HG03280 (cell line): ENCODE results near the gene GHRHR.

Experiments used
- ATAC-seq: cut with Tn5 transposase; IDR thresholded peaks from one replicate; pipeline ENCODE4 v1.9.1; 2021; ENCODE audit warnings: mild to moderate bottlenecking, moderate library complexity; ENCODE audit not compliant: unreplicated experiment

GHRHR gene

DNA sequence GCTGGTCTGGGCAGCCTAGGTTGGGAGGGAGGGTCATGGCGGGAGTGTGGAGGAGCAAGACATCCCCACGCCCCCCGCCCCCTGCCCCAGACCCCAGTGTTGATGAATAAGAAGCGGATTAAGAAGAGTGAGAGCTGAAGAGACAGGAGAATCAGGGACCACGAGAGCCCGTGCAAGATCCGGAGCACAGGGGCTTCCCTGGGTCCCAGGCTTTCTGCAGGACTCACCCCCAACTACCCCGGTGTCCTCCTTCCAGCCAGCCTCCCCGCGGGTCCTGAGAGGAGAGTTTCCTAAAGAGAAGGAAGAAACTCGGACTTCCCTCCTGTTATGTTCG, 20.1 kb downstream of the GHRHR start:
- no peak for ATAC-seq

- ATAC-seq, result no peak
Observed at GRCh38 chr7:30984359-30985107, 20.8 kb downstream of the GHRHR start.

DNA sequence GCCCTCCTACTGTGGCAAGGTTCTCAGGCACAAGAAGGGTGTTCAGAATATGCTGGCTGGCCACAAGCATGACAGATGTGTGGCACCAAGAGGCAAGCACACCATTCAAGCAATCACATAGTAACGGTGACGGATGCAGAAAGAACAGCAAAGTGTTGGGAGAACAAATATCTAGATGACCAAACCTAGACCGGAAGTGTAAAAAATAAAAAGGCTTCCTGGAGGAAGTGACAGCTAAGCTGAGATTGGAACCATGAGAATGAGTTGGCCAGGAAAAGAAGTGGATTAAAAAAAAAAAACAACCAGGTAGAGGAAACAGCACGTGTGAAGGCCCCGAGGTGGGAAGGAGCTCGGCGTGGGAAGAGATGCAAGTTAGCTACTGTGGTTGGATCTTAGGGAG, 22.0 kb downstream of the GHRHR start:
- ATAC-seq, result no peak

GRCh38 chr7:30986331-30986730, 22.6 kb downstream of the GHRHR start:
- ATAC-seq, result no peak

DNA sequence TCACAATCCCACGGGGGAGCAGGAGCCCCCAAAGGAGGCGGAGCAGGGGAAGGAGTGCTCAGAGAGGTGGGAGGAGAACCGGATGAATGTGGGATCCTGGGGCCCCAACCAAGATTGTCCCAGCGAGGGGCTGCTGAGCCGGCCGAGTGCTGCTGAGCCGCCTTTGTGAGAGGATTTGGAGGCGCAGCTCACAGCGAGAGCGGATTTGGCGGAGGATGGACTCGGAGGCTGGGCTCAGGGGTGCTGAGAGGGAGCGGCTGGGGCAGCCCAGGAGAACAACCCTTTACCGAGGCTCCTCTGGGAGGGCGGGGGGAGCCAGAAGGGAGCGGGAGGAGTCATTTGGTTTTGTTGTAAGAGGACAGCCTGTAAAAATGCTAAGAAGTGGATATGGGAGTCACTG, 23.0 kb downstream of the GHRHR start:
- ATAC-seq, result no peak

GRCh38 chr7:30987178-30987577, 23.4 kb downstream of the GHRHR start:
- no peak for ATAC-seq

DNA sequence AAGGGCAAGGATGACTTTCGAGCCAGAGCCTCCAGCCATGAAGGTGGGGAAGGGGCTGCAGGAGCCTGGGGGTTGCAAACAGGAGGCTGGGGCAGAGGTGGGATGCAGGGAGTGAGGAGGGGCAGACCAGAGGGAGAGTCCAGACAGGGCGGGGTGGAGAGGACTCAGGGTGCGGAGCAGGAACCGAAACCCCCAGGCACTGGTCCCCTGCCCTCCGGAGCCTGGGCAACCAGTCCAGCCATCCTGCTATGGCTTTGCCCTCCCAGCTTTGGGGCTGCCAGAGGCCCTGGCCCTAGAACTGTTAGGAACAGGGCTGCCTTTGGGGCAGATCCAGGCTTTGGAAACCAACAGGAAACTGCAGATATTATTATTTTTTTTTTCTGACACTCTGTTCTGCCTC, 24.2 kb downstream of the GHRHR start:
- ATAC-seq, result no peak

DNA sequence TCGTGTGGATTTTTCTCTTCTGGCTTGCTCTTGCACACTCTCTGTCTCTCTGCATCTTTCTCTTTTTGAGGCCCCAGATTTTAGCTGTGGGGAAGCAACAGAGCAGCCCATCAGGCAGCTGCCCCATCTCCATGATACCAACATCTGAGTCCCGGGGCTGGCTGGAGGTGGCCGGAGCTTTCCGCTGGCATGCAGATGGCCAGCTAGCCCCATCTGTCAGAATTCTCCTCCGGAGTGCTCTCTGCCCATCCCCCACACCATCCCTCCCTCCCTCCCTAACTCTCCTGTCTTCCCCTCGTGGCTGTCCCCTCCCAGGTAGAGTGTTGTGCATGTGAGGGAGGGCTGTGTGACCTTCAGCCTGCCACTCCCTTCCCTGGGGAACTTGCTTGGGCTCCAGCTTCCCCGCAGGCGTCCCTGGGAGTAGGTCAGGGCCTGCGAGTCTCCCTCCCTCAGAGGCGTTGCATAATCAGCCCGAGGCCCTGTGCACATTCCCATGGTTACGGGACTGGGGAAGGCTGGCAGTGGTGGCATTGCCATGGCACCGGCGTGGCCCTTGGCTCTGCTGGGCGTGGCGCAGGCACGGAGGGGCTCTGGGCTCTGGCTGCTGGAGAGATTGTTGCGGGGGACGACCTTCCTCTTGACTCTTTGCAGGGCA, 24.7 kb downstream of the GHRHR start:
- ATAC-seq, result no peak

DNA sequence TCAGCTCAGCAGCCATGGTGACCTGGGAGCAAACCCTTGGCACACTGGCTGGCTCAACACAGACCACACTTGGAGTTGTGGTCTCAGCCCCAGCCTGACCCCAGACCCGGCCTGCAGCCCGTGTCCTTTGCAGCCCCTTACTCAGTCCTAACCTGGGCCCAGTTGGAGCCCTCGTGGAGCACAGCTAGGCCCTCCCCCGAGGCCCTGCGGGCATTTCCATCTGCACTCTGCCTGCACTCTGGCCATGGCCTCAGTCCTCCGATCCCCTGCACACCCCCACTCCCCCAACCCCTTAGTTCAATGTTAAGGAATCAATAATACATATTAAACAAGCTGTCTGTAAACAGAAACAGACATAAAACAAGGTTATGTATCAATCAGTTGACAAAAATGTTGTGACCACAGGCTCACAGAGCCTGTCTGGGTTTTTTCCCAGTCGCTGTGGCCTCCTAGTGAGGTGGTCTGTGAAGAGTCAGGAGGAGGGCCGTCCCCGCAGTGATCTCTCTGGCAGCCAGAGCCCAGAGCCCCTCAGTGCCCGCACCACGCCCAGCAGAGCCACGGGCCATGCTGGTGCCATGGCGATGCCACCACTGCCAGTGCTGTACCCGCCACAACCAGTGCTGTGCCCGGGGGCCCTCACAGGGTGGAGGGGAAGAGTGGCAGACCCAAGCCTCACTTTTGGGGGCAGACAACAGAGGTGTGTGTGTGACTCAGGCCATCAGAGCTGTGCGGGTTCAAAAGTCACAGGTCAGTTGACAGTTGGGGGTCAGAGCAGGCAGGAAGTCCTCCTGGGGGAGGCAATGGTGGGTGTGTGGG, 25.5 kb downstream of the GHRHR start:
- no peak for ATAC-seq

GRCh38 chr7:30989824-30990672, 26.3 kb downstream of the GHRHR start:
- no peak for ATAC-seq

DNA sequence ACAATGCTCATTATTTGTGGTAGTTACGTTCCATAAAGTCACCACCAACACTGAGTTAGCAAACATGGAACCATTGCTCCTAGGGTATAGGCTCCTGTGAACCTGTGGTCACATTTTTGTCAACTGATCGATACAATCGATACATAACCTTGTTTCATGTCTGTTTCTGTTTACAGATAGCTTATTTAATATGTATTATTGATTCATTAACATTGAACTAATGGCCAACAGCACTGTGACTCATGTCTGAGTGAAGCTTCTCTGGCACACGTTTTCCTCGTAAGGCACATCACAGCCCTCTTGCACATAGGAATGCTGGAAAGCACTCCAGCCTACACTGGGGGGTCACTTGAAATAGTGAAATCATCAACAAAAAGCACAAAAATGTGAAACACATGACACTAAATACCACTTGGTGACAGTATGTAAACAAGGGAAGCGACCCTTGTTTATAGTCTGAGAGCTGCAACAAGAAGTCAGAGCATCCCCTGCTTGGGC, 27.0 kb downstream of the GHRHR start:
- ATAC-seq, result no peak

GRCh38 chr7:30992414-30992813, 28.7 kb downstream of the GHRHR start:
- no peak for ATAC-seq

- ATAC-seq, result no peak
Observed at GRCh38 chr7:30994206-30995100, 30.7 kb downstream of the GHRHR start.

DNA sequence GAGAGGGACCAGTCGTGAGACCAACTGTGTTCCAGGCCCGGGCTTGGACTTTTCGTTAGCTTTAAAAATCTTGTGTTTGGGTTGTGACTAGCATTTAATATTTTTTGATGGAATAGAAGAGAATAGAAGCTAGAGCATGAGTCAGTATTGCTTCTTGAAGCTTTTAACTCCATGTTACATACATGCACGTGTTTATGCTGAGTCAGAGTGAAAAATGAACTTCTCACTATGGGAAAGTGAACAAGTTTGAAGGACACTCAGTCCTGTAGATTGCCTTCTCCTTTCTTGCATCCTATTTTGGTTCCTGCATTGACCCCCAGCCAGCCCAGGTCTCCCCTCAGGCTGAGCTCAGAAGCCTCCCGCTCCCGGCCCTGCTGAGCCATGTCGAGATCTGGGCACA, 31.8 kb downstream of the GHRHR start:
- ATAC-seq, result no peak

- no peak for ATAC-seq
Observed at GRCh38 chr7:30996256-30996655, 32.5 kb downstream of the GHRHR start.

DNA sequence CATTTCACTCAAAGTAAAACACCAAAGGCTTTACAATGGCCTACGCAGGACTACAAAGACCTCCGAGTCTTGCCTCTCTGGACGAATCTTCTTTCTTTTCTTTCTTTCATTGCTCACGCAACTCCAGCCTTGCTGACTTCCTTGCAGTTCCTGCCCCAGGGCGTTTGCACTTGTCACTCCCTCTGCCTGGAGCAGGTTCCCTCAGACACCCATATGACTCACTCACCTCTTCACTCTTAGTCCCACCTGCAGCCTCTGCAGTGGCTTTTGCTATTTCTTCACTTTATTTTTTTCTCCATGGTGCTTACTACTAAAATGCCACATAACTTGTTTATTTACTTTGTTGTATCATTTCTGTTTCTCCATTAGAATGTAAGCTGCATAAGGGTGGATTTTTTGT, 33.1 kb downstream of the GHRHR start:
- no peak for ATAC-seq

GRCh38 chr7:30997316-30997715, 33.6 kb downstream of the GHRHR start:
- no peak for ATAC-seq

DNA sequence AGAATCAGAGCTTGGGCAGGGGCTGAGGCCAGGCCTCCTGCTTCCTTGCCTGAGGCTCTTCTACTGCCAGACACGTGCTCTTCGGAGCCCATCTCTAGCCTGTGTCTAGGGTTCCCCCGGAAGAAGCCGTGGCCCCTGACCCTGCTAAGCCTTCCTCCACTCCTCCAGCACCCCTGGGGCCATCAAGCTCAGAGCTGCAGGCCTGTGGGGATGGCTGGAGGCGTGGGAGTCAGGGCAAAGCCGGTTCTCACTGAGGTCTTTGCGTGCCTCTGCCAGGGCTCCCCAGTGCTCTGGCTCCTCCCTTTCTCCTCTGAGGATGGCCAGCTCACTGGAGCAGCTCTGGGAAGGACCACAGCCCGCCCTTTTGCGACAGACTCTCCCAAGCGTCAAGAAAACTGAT, 34.4 kb downstream of the GHRHR start:
- no peak for ATAC-seq

GRCh38 chr7:31000161-31000693, 36.5 kb downstream of the GHRHR start:
- ATAC-seq, result no peak

DNA sequence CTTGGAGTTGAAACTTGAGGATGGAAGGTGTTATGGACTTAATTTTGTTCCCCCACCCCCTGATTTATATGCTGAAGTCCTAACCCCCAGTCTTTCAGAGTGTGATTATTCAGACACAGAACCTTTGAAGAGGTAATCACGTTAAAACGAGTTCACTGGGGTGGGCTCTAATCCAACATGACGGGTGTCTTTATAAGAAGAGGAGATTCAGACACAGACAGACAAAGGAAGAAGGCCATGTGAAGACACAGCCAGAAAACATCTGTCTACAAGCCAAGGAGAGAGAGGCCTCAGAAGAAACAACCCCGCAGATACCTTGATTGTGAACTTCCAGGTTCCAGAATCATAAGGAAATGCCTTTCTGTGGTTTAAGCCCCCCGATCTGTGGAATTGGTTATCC, 37.0 kb downstream of the GHRHR start:
- no peak for ATAC-seq
